Measurements from ENCODE around the gene ALPL.

- TF ChIP-seq CTCF (IDR thresholded peaks at IDR 0.05 in 8 of 11, conservative IDR thresholded peaks at IDR 0.05 in 3 of 11): no peak
- no peak for TF ChIP-seq POLR2A (IDR thresholded peaks at IDR 0.05)
Measured at GRCh38 chr1:21590126-21590880, 81.1 kb downstream of the ALPL start.
